ENCODE measurements around the gene IRAK1. TPM values are rescaled to one million over a fixed set of nuclear protein-coding genes. Genes with fewer than 3 reads are reported as not detected.

The IRAK1 gene
- total and polyA plus RNA-seq, 9 of the 15 experiments (the other 6 are each of a cell fraction or from before 2014, with no cell fraction given) = 11.6 to 261 (median 91.6) TPM

GRCh38 chrX:154043003-154043763 lies 23.5 kb upstream of the IRAK1 start:
- POLR2A ChIA-PET = interaction anchor here (0.5 kb wide), 1 partner anchor 184 kb away, joined by 3 read pairs; no protein-coding TSS in a partner anchor
- peaks cover 88% of the 10 kb centered on the region for H3K79me2 ChIP-seq (ENCODE audit: control insufficient read depth, insufficient read depth, low read length)

GRCh38 chrX:154040863-154041262 lies 21.2 kb upstream of the IRAK1 start:
- no peaks in the 10 kb centered on the region; a peak in 1 of 5 replicates for H3K4me1 ChIP-seq (replicated peaks in 1 of 2; ENCODE audit: control insufficient read depth in 2 of 2, insufficient read depth in 2 of 2, low read length in 2 of 2)
- H3K9me1 ChIP-seq (ENCODE audit: control insufficient read depth, insufficient read depth, low read length) = no peaks in the 10 kb centered on the region
- no peak overlapping the region for H3K4me2 ChIP-seq (ENCODE audit: insufficient read depth, low read length)
- H3K79me2 ChIP-seq (ENCODE audit: control insufficient read depth, insufficient read depth, low read length) = peaks cover 82% of the 10 kb centered on the region
- no peaks in the 10 kb centered on the region for H3K27me3 ChIP-seq (ENCODE audit: control insufficient read depth in 2 of 2, insufficient read depth in 2 of 2, low read length in 2 of 2)
- H2AFZ ChIP-seq (ENCODE audit: low read depth, low read length) = no peak overlapping the region
- no peak overlapping the region for H3K27ac ChIP-seq (ENCODE audit: extremely low read depth, low read depth, low read length)
- no peak overlapping the region for H3K4me3 ChIP-seq
- peaks cover 51% of the 10 kb centered on the region for H3K36me3 ChIP-seq (ENCODE audit: control insufficient read depth, insufficient read depth, low read length)
- in situ Hi-C loops (cut with MboI) = no loop called here
- H4K20me1 ChIP-seq (replicated peaks; ENCODE audit: control insufficient read depth, insufficient read depth, low read length) = no peaks in the 10 kb centered on the region
- ChIA-PET CTCF (ENCODE audit: low intra/inter-chr PET ratio) (no interaction called here), POLR2A (interaction anchor here (1.0 kb wide), 1 partner anchor 21 kb away, joined by 3 read pairs; no protein-coding TSS in a partner anchor)
- H3K9me3 ChIP-seq (replicated peaks; ENCODE audit: control insufficient read depth, insufficient read depth, low read depth, low read length) = no peaks in the 10 kb centered on the region
- ATAC-seq (no peak), FAIRE-seq (no peak), DNase-seq (ENCODE audit: extremely low read depth in 1 of 4, low spot score in 3 of 4) (no peak)
- 0 out of 4 replicates have a peak overlapping the region, but pooled peaks of 1 of the 2 experiments have one; percentile 35 for H3K9ac ChIP-seq (ENCODE audit: insufficient read depth in 1 of 2, low read depth in 2 of 2, low read length in 2 of 2)
- 87% methylated on average over 9 of the region's 13 CpGs for WGBS (ENCODE audit: insufficient coverage, low coverage, missing lambda C conversion rate)
- BruUV-seq (replicated peaks) = no TSS peak
- intact Hi-C loops (cut with micrococcal nuclease) = no loop called here
- TF ChIP-seq ZFPM2 (CRISPR knock-in tag; IDR thresholded peaks at IDR 0.05) = no peak
- TF ChIP-seq CTCF (IDR thresholded peaks at IDR 0.05 in 2 of 3, conservative IDR thresholded peaks at IDR 0.05 in 1 of 3; ENCODE audit: insufficient read depth in 2 of 3, low read depth in 1 of 3, low read length in 3 of 3) = no peak
- no peak for TF ChIP-seq PHF8 (IDR thresholded peaks at IDR 0.05; ENCODE audit: borderline replicate concordance, low read length)
- TF ChIP-seq CBFB (CRISPR knock-in tag; IDR thresholded peaks at IDR 0.05) = no peak
- TF ChIP-seq FOXO4 (CRISPR knock-in tag; IDR thresholded peaks at IDR 0.05) = no peak
- TF ChIP-seq HES1 (IDR thresholded peaks at IDR 0.05; ENCODE audit: low read depth) = no peak
- no peak for TF ChIP-seq FOXJ2 (tag; IDR thresholded peaks at IDR 0.05)

More at GRCh38 chrX:154043003-154043763, 23.5 kb upstream of the IRAK1 start:
- ATAC-seq (no peak), DNase-seq (ENCODE audit: extremely low read depth in 1 of 4, low spot score in 3 of 4) (no peak), FAIRE-seq (no peak)
- no TSS peak for BruUV-seq (replicated peaks)
- Histone ChIP-seq H3K9me3 (replicated peaks; ENCODE audit: control insufficient read depth, insufficient read depth, low read depth, low read length) (no peaks in the 10 kb centered on the region), H3K9ac (ENCODE audit: insufficient read depth in 1 of 2, low read depth in 2 of 2, low read length in 2 of 2) (no peak overlapping the region; a peak in 1 of 4 replicates), H3K36me3 (ENCODE audit: control insufficient read depth, insufficient read depth, low read length) (peaks cover 57% of the 10 kb centered on the region), H3K9me1 (ENCODE audit: control insufficient read depth, insufficient read depth, low read length) (peaks cover 4% of the 10 kb centered on the region), H3K27me3 (ENCODE audit: control insufficient read depth in 2 of 2, insufficient read depth in 2 of 2, low read length in 2 of 2) (no peaks in the 10 kb centered on the region), H4K20me1 (replicated peaks; ENCODE audit: control insufficient read depth, insufficient read depth, low read length) (peaks cover 3% of the 10 kb centered on the region; the same call in 1 of the 2 replicates), H2AFZ (ENCODE audit: low read depth, low read length) (no peak overlapping the region), H3K27ac (ENCODE audit: extremely low read depth, low read depth, low read length) (no peak overlapping the region), H3K4me3 (no peak overlapping the region), H3K4me2 (ENCODE audit: insufficient read depth, low read length) (no peak overlapping the region), H3K4me1 (replicated peaks in 1 of 2; ENCODE audit: control insufficient read depth in 2 of 2, insufficient read depth in 2 of 2, low read length in 2 of 2) (peaks cover 5 to 13% of the 10 kb centered on the region in 2 experiments; a peak in 2 of 5 replicates)
- CTCF ChIA-PET (ENCODE audit: low intra/inter-chr PET ratio) = no interaction called here
- intact Hi-C loops (cut with micrococcal nuclease) = no loop called here
- 93% methylated on average over 5 of the region's 5 CpGs for WGBS (ENCODE audit: insufficient coverage, low coverage, missing lambda C conversion rate)
- in situ Hi-C loops (cut with MboI) = no loop called here
- TF ChIP-seq ZNF77 (CRISPR knock-in tag; IDR thresholded peaks at IDR 0.05) = no peak
- no peak for TF ChIP-seq MYBL2 (IDR thresholded peaks at IDR 0.05; ENCODE audit: low read depth)
- no peak for TF ChIP-seq MYBL2 (CRISPR knock-in tag; IDR thresholded peaks at IDR 0.05; ENCODE audit: borderline replicate concordance)
- TF ChIP-seq SMARCB1 (IDR thresholded peaks at IDR 0.05; ENCODE audit: insufficient read length, low read depth) = no peak
- no peak for TF ChIP-seq JUN (IDR thresholded peaks at IDR 0.05; ENCODE audit: borderline replicate concordance, low read depth, low read length)
- no peak for TF ChIP-seq JUN (CRISPR knock-in tag; IDR thresholded peaks at IDR 0.05; ENCODE audit: borderline replicate concordance)
- no peak for TF ChIP-seq NCOR1 (IDR thresholded peaks at IDR 0.05)
- TF ChIP-seq MTA1 (IDR thresholded peaks at IDR 0.05; ENCODE audit: borderline replicate concordance) = no peak
- TF ChIP-seq COPS2 (conservative IDR thresholded peaks at IDR 0.05) = no peak
